Ectodermal cell (in vitro differentiated cells): ENCODE measurements around the gene KRTAP10-4.
"Not testable (repeated sequence)": the region's sequence is repeated elsewhere in the genome, so short reads cannot be mapped to it uniquely, and the experiment has no call there.

Experiments
- H3K27ac ChIP-seq: 2 replicates; pipeline ENCODE4 v1.7.0; 2013; ENCODE audit warnings: mild to moderate bottlenecking, low read depth, low read length; ENCODE audit not compliant: insufficient read depth, poor library complexity, severe bottlenecking
- H3K27me3 ChIP-seq: 2 replicates; pipeline ENCODE4 v1.7.0; 2013; ENCODE audit warnings: mild to moderate bottlenecking, low read length; ENCODE audit not compliant: insufficient read depth, control insufficient read depth, poor library complexity, severe bottlenecking
- H3K36me3 ChIP-seq: one replicate; pipeline ENCODE4 v1.7.0; 2013; ENCODE audit warnings: low read length; ENCODE audit not compliant: control insufficient read depth, insufficient read depth
- H3K4me1 ChIP-seq: one replicate; pipeline ENCODE4 v1.7.0; 2013; ENCODE audit warnings: low read length; ENCODE audit not compliant: control insufficient read depth, insufficient read depth
- H3K4me3 ChIP-seq: 2 replicates; pipeline ENCODE4 v1.7.0; 2013; ENCODE audit warnings: low read depth, low read length, control low read depth; ENCODE audit not compliant: insufficient read depth
- H3K9me3 ChIP-seq: 2 replicates; pipeline ENCODE4 v1.7.0; 2013; ENCODE audit warnings: mild to moderate bottlenecking, low read length, moderate library complexity; ENCODE audit not compliant: control insufficient read depth
- WGBS, 2 experiments: methylation state at CpG; one replicate each; pipeline ENCODE4 v1.1.7; 2013; ENCODE audit warnings: missing lambda C conversion rate in 2 of 2; 5-methylcytosine and 5-hydroxymethylcytosine counted together

The KRTAP10-4 gene

GRCh38 chr21:44600118-44600978, 26.8 kb downstream of the KRTAP10-4 start, which contains the start of gene KRTAP10-7:
KRTAP10-7 (plus strand) TSS chr21:44600597; CDS start chr21:44600622, 25 bp downstream.
- not testable (repeated sequence) for H3K9me3 ChIP-seq

GRCh38 chr21:44601091-44601490, 27.6 kb downstream of the KRTAP10-4 start:
- not testable (repeated sequence) for H3K27me3 ChIP-seq, H3K9me3 ChIP-seq, H3K4me3 ChIP-seq, H3K4me1 ChIP-seq, H3K36me3 ChIP-seq, H3K27ac ChIP-seq
- 77 to 82% methylated on average over 10 of the region's 10 CpGs for WGBS, 2 experiments

More at GRCh38 chr21:44600118-44600978, 26.8 kb downstream of the KRTAP10-4 start, which contains the start of gene KRTAP10-7:
- not testable (repeated sequence) for H3K4me3 ChIP-seq, H3K27me3 ChIP-seq, H3K36me3 ChIP-seq, H3K27ac ChIP-seq, H3K4me1 ChIP-seq
- 89 to 90% methylated on average over 23 of the region's 23 CpGs for WGBS, 2 experiments

DNA sequence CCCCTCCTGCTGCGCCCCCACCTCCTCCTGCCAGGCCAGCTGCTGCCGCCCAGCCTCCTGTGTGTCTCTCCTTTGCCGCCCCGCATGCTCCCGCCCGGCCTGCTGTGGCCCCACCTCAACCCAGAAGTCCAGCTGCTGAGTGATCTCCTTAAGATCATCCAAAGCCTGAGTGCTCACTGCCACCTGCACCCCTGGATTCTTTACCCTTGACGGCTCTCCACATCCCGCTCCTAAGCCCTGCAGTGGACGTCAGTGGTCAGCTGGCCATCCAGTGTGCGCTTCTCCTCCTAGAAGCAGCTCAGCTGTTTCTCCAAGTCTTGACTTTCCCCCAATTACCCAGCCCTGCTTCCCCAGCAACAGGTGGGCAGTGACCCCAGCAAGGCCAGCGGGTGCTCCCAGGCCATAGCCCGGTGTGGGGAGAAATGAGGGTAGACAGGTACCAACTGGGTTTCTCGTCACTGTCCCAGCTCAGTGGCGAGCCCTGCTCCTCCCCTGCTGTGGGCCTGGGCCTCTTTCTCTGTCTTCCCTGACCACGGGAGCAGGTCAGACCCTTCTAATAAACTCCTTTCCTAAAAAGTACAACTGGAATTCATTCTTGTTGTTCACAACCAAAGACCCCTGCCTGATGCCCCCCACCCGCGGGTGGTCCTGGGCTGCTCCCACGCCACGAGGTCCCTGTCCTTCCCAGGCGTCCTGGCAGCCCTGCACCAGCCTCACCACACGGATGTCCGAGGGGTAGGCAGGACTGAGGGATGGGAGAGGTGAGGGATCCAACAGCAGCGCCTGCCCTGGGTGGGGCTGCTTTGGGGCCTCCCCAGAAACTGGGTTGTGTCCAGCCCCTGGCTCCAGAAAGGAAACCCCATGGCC, 28.3 kb downstream of the KRTAP10-4 start:
- WGBS, 2 experiments, result 85 to 86% methylated on average over 23 of the region's 23 CpGs
- H3K36me3 ChIP-seq, result no peaks in the 10 kb centered on the region
- no peaks in the 10 kb centered on the region for H3K27me3 ChIP-seq
- H3K9me3 ChIP-seq, result no peaks in the 10 kb centered on the region
- no peak overlapping the region for H3K27ac ChIP-seq
- H3K4me1 ChIP-seq, result no peaks in the 10 kb centered on the region
- no peak overlapping the region for H3K4me3 ChIP-seq

DNA sequence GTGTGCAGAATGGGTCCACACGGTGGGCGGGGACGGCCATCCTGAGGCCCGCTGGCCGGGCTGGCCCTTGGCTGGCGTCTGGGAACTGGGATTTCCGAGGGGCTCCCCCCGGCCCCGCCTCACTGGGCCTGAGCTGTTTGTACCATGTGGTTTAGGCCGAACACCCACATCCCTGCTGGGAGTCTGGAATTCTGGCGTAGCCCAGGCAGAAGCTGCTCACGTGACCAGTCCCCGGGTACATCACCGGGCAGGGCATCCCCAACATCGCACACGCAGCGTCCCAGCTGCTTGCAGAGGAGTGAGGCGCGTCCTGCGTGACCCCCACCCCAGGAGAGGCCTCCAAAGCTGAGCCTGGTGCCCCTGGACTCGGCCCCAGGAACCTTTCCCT, 28.9 kb downstream of the KRTAP10-4 start:
- H3K27me3 ChIP-seq, result no peaks in the 10 kb centered on the region
- WGBS, 2 experiments, result 87 to 88% methylated on average over 20 of the region's 21 CpGs
- no peaks in the 10 kb centered on the region for H3K36me3 ChIP-seq
- H3K4me1 ChIP-seq, result no peaks in the 10 kb centered on the region
- H3K9me3 ChIP-seq, result no peaks in the 10 kb centered on the region
- no peak overlapping the region for H3K4me3 ChIP-seq
- H3K27ac ChIP-seq, result no peak overlapping the region

GRCh38 chr21:44603109-44603875, 29.8 kb downstream of the KRTAP10-4 start:
- Histone ChIP-seq H3K36me3 (no peaks in the 10 kb centered on the region), H3K27me3 (no peaks in the 10 kb centered on the region), H3K4me3 (no peak overlapping the region), H3K9me3 (no peaks in the 10 kb centered on the region), H3K27ac (no peak overlapping the region), H3K4me1 (no peaks in the 10 kb centered on the region)
- WGBS, 2 experiments, result 68 to 71% methylated on average over 17 of the region's 17 CpGs

- Histone ChIP-seq H3K4me3 (no peak overlapping the region), H3K9me3 (no peaks in the 10 kb centered on the region), H3K36me3 (no peaks in the 10 kb centered on the region), H3K4me1 (no peaks in the 10 kb centered on the region), H3K27ac (no peak overlapping the region), H3K27me3 (no peaks in the 10 kb centered on the region)
- 93 to 95% methylated on average over 7 to 8 of the region's 8 CpGs for WGBS, 2 experiments
Measured at GRCh38 chr21:44603911-44604310, 30.4 kb downstream of the KRTAP10-4 start.

- no peaks in the 10 kb centered on the region for H3K27me3 ChIP-seq
- H3K4me1 ChIP-seq, result no peaks in the 10 kb centered on the region
- H3K27ac ChIP-seq, result no peak overlapping the region
- no peaks in the 10 kb centered on the region for H3K36me3 ChIP-seq
- WGBS, 2 experiments, result 89 to 90% methylated on average over 4 of the region's 4 CpGs
- H3K4me3 ChIP-seq, result no peak overlapping the region
- peaks cover 2% of the 10 kb centered on the region for H3K9me3 ChIP-seq
Measured at GRCh38 chr21:44606495-44606894, 33.0 kb downstream of the KRTAP10-4 start.

DNA sequence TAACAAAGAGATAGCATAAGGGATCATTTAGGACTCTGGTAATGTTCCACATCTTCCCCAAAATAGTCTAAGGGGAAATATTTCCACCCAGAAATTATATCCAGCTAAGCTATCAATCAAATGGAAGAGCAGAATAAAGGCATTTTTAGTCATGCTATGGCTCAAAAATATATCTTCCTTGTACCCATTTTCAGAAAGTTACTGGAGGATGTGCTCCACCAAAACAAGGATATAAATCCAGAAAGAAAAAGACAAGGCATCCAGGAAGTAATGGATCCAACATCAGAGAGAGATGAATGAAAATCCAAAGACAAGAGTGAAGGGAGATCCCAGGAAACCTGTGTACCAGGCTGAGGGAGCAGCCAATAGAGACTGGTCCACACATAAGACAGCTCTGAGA, 35.7 kb downstream of the KRTAP10-4 start:
- Histone ChIP-seq H3K36me3 (no peaks in the 10 kb centered on the region), H3K27ac (no peak overlapping the region), H3K4me3 (no peak overlapping the region), H3K27me3 (no peaks in the 10 kb centered on the region), H3K4me1 (no peaks in the 10 kb centered on the region), H3K9me3 (peaks cover 2% of the 10 kb centered on the region)

DNA sequence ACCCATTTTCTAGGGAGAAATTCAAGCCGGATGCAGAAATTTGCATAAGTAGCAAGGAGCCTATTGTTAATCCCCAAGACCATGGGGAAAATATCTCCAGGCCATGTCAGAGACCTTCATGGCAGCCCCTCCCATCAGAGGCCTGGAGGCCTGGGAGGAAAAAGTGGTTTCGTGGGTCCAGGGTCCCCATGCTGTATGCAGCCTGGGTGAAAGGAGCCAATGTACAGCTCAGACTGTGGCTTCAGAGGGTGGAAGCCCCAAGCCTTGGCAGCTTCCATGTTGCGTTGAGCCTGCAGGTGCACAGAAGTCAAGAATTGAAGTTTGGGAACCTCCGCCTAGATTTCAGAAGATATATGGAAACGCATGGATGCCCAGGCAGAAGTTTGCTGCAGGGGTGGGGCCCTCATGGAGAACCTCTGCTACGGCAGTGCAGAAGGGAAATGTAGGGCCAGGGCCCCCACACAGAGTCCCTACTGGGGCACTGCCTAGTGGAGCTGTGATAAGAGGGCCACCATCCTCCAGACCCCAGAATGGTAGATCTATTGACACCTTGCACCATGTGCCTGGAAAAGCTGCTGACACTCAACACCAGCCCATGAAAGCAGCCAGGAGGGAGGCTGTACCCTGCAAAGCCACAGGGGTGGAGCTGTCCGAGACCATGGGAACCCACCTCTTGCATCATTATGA, 36.8 kb downstream of the KRTAP10-4 start:
- H3K27me3 ChIP-seq, H3K9me3 ChIP-seq, H3K36me3 ChIP-seq, H3K4me3 ChIP-seq, H3K4me1 ChIP-seq, H3K27ac ChIP-seq: not testable (repeated sequence)
- 91 to 92% methylated on average over 7 of the region's 7 CpGs for WGBS, 2 experiments
